Choroid plexus epithelial cell (primary cell): ENCODE results near the gene RREB1.
"Not testable (repeated sequence)": the region's sequence is repeated elsewhere in the genome, so short reads cannot be mapped to it uniquely, and the experiment has no call there.

Experiments used
- DNase-seq: peaks from one replicate; pipeline ENCODE4 v3.0.0-alpha.2; 2010; ENCODE audit warnings: low read depth
- H3K4me3 ChIP-seq: 2 replicates; pipeline ENCODE4 v1.5.1; 2011; ENCODE audit warnings: low read depth, mild to moderate bottlenecking, control low read depth, low read length, moderate library complexity
- CTCF ChIP-seq: conservative IDR thresholded peaks from 2 replicates; pipeline ENCODE4 v1.5.1; 2011; ENCODE audit warnings: low read depth, mild to moderate bottlenecking, control low read depth, inconsistent platforms, low read length, moderate library complexity

RREB1 gene

GRCh38 chr6:7268362-7268761 lies 160.6 kb downstream of the RREB1 start:
- H3K4me3 ChIP-seq: no peak overlapping the region
- no peak for TF ChIP-seq CTCF
- no peak for DNase-seq

- no peak overlapping the region for H3K4me3 ChIP-seq
- no peak for DNase-seq
- no peak for TF ChIP-seq CTCF
Observed at GRCh38 chr6:7268816-7269555, 161.2 kb downstream of the RREB1 start.

GRCh38 chr6:7269816-7270215 lies 162.1 kb downstream of the RREB1 start:
- H3K4me3 ChIP-seq: no peak overlapping the region
- no peak for DNase-seq
- TF ChIP-seq CTCF: no peak

GRCh38 chr6:7270320-7271204 lies 162.8 kb downstream of the RREB1 start:
- no peak overlapping the region for H3K4me3 ChIP-seq
- no peak for TF ChIP-seq CTCF
- DNase-seq: no peak

- no peak overlapping the region for H3K4me3 ChIP-seq
- no peak for TF ChIP-seq CTCF
- no peak for DNase-seq
Observed at GRCh38 chr6:7271205-7271534, 163.4 kb downstream of the RREB1 start.

GRCh38 chr6:7273709-7274108 lies 165.9 kb downstream of the RREB1 start:
- no peak for DNase-seq
- no peak for TF ChIP-seq CTCF
- H3K4me3 ChIP-seq: no peak overlapping the region

- DNase-seq, H3K4me3 ChIP-seq: not testable (repeated sequence)
Observed at GRCh38 chr6:7274525-7274924, 166.8 kb downstream of the RREB1 start.
